GM18526 (cell line): Measurements from ENCODE around the gene SORCS2.

Source experiments
- POLR2A ChIP-seq: IDR thresholded peaks from 3 replicates; pipeline ENCODE4 v1.6.1; 2011; ENCODE audit not compliant: insufficient read length; ENCODE audit errors: extremely low read depth

SORCS2 gene

GRCh38 chr4:7474320-7474719 lies 282.0 kb downstream of the SORCS2 start:
- TF ChIP-seq POLR2A, result no peak

GRCh38 chr4:7475207-7475606 lies 282.9 kb downstream of the SORCS2 start:
- no peak for TF ChIP-seq POLR2A

- TF ChIP-seq POLR2A, result no peak
Observed at GRCh38 chr4:7476820-7477219, 284.5 kb downstream of the SORCS2 start.

- TF ChIP-seq POLR2A, result no peak
Observed at GRCh38 chr4:7477695-7478094, 285.4 kb downstream of the SORCS2 start.

GRCh38 chr4:7478665-7479064 lies 286.3 kb downstream of the SORCS2 start:
- no peak for TF ChIP-seq POLR2A

- no peak for TF ChIP-seq POLR2A
Observed at GRCh38 chr4:7480423-7480822, 288.1 kb downstream of the SORCS2 start.

GRCh38 chr4:7481227-7481626 lies 288.9 kb downstream of the SORCS2 start:
- TF ChIP-seq POLR2A, result no peak

GRCh38 chr4:7485096-7485495 lies 292.8 kb downstream of the SORCS2 start:
- no peak for TF ChIP-seq POLR2A

GRCh38 chr4:7486101-7486500 lies 293.8 kb downstream of the SORCS2 start:
- TF ChIP-seq POLR2A, result no peak

- TF ChIP-seq POLR2A, result no peak
Observed at GRCh38 chr4:7487502-7487901, 295.2 kb downstream of the SORCS2 start.

GRCh38 chr4:7487998-7488671 lies 295.8 kb downstream of the SORCS2 start:
- no peak for TF ChIP-seq POLR2A

- no peak for TF ChIP-seq POLR2A
Observed at GRCh38 chr4:7491915-7492314, 299.6 kb downstream of the SORCS2 start.

- TF ChIP-seq POLR2A, result no peak
Observed at GRCh38 chr4:7498446-7499200, 306.3 kb downstream of the SORCS2 start.

GRCh38 chr4:7499661-7500060 lies 307.3 kb downstream of the SORCS2 start:
- TF ChIP-seq POLR2A, result no peak

GRCh38 chr4:7500404-7500803 lies 308.1 kb downstream of the SORCS2 start:
- TF ChIP-seq POLR2A, result no peak

GRCh38 chr4:7501314-7501713 lies 309.0 kb downstream of the SORCS2 start:
- TF ChIP-seq POLR2A, result no peak

GRCh38 chr4:7501873-7502272 lies 309.5 kb downstream of the SORCS2 start:
- no peak for TF ChIP-seq POLR2A
